ENCODE results near the gene COL19A1. TPM values are rescaled to one million over a fixed set of nuclear protein-coding genes. Genes with fewer than 3 reads are reported as not detected.

COL19A1 gene
- total and polyA plus RNA-seq, 2 of the 13 experiments (the other 11 are each of a cell fraction or from before 2014, with no cell fraction given): not detected

DNA sequence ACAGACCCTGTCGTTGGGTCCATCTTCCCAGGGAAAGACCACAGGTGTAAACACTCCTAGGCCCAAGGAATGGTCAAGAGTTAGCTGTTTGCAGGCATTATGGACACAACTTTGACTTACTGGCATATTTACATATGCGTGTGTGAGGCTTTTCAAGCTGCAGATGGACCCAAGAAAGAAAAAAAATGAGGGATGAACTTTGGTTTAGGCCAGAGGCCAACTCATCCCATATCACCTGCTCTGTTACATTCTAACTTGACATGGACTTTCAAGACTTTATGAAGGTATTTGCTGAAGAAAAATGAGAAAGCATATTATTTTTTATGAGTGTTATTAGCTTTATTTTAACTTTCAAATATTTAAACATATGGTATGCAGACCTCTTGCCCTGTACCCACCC lies 6.9 kb downstream of the COL19A1 start:
- Histone ChIP-seq H3K36me3 (replicated peaks in 1 of 2; ENCODE audit: control insufficient read depth in 1 of 2, insufficient read depth in 2 of 2, low read length in 2 of 2) (no peaks in the 10 kb centered on the region), H2AFZ (ENCODE audit: low read length) (no peak overlapping the region), H3K4me3 (replicated peaks in 1 of 3; ENCODE audit: insufficient read depth in 1 of 3, low read depth in 2 of 3, low read length in 3 of 3) (no peak overlapping the region), H3K27ac (ENCODE audit: extremely low read length, insufficient read depth, low read length) (no peak overlapping the region), H3K9me3 (ENCODE audit: low read length) (no peaks in the 10 kb centered on the region), H3K27me3 (ENCODE audit: control insufficient read depth in 1 of 2, insufficient read depth in 2 of 2, low read length in 2 of 2) (peaks cover 0 to 7% of the 10 kb centered on the region in 2 experiments; a peak in 2 of 5 replicates), H3K4me1 (ENCODE audit: insufficient read depth, low read length) (no peaks in the 10 kb centered on the region), H4K20me1 (ENCODE audit: insufficient read depth, low read length) (no peaks in the 10 kb centered on the region), H3K79me2 (ENCODE audit: insufficient read depth, low read length) (no peaks in the 10 kb centered on the region), H3K4me2 (ENCODE audit: low read depth, low read length) (no peak overlapping the region), H3K9ac (ENCODE audit: insufficient read depth, low read depth, low read length) (no peak overlapping the region)
- ChIA-PET POLR2A (no interaction called here), CTCF (ENCODE audit: low intra/inter-chr PET ratio, low total read pairs) (no interaction called here)
- no TSS peak for BruUV-seq (replicated peaks)
- ATAC-seq (no peak), DNase-seq (ENCODE audit: low spot score) (no peak), FAIRE-seq (no peak)
- in situ Hi-C loops (cut with HindIII; ENCODE audit: extremely low pct_ligation_motif_present, low pct_unique_long_range_greater_than_20kb) (no loop called here), intact Hi-C loops (cut with micrococcal nuclease; ENCODE audit: unreplicated experiment) (no loop called here)
- TF ChIP-seq DNMT1 (CRISPR knock-in tag; IDR thresholded peaks at IDR 0.05): no peak
- TF ChIP-seq MIER2 (CRISPR knock-in tag; IDR thresholded peaks at IDR 0.05): no peak
- TF ChIP-seq ZNF12 (CRISPR knock-in tag; IDR thresholded peaks at IDR 0.05): no peak
- TF ChIP-seq, protein P1, sequence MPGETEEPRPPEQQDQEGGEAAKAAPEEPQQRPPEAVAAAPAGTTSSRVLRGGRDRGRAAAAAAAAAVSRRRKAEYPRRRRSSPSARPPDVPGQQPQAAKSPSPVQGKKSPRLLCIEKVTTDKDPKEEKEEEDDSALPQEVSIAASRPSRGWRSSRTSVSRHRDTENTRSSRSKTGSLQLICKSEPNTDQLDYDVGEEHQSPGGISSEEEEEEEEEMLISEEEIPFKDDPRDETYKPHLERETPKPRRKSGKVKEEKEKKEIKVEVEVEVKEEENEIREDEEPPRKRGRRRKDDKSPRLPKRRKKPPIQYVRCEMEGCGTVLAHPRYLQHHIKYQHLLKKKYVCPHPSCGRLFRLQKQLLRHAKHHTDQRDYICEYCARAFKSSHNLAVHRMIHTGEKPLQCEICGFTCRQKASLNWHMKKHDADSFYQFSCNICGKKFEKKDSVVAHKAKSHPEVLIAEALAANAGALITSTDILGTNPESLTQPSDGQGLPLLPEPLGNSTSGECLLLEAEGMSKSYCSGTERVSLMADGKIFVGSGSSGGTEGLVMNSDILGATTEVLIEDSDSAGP (CRISPR knock-in tag; IDR thresholded peaks at IDR 0.05; ENCODE audit: borderline replicate concordance): no peak
- no peak for TF ChIP-seq SP4 (CRISPR knock-in tag; IDR thresholded peaks at IDR 0.05)
- TF ChIP-seq, protein P2, sequence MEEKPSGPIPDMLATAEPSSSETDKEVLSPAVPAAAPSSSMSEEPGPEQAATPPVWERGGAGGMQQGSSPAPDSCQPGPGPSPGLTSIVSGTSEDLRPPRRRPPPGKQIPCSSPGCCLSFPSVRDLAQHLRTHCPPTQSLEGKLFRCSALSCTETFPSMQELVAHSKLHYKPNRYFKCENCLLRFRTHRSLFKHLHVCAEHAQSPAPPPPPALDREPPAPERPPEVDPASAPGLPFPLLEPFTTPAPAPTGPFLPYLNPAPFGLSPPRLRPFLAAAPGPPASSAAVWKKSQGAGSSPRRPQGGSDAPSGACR (CRISPR knock-in tag; IDR thresholded peaks at IDR 0.05): no peak
- TF ChIP-seq FOXA1 (IDR thresholded peaks at IDR 0.05): no peak
- no peak for TF ChIP-seq FOXA1 (CRISPR knock-in tag; IDR thresholded peaks at IDR 0.05)
- TF ChIP-seq CHD4 (IDR thresholded peaks at IDR 0.05; ENCODE audit: borderline replicate concordance, low read length): no peak
- TF ChIP-seq, protein P3, sequence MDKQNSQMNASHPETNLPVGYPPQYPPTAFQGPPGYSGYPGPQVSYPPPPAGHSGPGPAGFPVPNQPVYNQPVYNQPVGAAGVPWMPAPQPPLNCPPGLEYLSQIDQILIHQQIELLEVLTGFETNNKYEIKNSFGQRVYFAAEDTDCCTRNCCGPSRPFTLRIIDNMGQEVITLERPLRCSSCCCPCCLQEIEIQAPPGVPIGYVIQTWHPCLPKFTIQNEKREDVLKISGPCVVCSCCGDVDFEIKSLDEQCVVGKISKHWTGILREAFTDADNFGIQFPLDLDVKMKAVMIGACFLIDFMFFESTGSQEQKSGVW (CRISPR knock-in tag; IDR thresholded peaks at IDR 0.05; ENCODE audit: borderline replicate concordance): no peak
- TF ChIP-seq ZNF703 (CRISPR knock-in tag; IDR thresholded peaks at IDR 0.05; ENCODE audit: borderline replicate concordance): no peak
- no peak for TF ChIP-seq ARID2 (CRISPR knock-in tag; IDR thresholded peaks at IDR 0.05; ENCODE audit: borderline replicate concordance)
- TF ChIP-seq AHR (CRISPR knock-in tag; IDR thresholded peaks at IDR 0.05): no peak
- no peak for TF ChIP-seq AKAP8 (CRISPR knock-in tag; IDR thresholded peaks at IDR 0.05)
- no peak for TF ChIP-seq ZNF382 (CRISPR knock-in tag; IDR thresholded peaks at IDR 0.05; ENCODE audit: borderline replicate concordance)
- no peak for TF ChIP-seq ATF7 (IDR thresholded peaks at IDR 0.05)
- TF ChIP-seq ATF7 (CRISPR knock-in tag; IDR thresholded peaks at IDR 0.05): no peak
- WGBS (ENCODE audit: low lambda C conversion rate): 4% methylated on average over 2 of the region's 2 CpGs
